Measurements from ENCODE around the gene TBC1D4. TPM values are rescaled to one million over a fixed set of nuclear protein-coding genes. Genes with fewer than 3 reads are reported as not detected.

The TBC1D4 gene
- total RNA-seq, 1 experiment from 2014 or later, result 5.5 TPM

DNA sequence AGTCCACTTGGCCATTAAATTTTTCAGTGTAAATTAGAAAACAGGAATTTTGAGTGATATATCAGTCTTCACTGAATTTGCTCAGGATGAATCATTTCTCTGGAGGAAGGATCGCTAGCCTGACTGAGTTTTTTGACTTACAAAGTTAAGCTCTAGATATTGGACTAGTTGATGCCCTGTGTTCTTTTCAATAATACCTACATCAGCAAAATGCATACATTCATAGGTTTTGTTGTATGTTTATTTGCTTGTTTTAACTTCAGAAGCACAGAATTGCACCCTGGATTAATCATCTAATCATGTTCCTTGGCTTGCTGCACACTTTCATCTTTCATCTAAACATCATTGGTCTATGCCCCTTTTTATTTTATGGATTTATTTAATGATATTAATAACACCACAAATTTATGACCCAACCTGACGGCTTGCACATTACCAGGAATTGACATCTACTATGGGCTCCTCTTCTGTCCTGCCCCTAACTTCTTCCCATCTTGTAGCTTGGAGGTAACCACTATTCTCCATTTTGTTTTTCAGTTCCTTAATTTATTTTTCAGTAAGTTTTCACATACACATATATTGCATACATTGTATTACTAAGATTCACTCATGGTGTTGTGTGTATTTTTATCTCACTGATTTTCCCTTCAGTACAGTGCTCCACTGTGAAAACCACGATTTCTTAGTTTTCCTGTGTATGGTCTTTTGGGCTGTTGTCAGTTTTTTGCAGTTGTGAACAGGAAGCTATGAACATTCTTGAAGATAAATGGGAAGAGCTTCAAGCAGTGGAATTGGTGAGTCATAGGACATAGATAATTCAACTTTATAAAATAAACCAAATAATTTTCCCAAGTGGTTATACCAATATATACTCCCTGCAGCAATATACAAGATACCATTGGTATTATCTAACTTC, 32.4 kb upstream of the TBC1D4 start:
- TF ChIP-seq, protein P1, sequence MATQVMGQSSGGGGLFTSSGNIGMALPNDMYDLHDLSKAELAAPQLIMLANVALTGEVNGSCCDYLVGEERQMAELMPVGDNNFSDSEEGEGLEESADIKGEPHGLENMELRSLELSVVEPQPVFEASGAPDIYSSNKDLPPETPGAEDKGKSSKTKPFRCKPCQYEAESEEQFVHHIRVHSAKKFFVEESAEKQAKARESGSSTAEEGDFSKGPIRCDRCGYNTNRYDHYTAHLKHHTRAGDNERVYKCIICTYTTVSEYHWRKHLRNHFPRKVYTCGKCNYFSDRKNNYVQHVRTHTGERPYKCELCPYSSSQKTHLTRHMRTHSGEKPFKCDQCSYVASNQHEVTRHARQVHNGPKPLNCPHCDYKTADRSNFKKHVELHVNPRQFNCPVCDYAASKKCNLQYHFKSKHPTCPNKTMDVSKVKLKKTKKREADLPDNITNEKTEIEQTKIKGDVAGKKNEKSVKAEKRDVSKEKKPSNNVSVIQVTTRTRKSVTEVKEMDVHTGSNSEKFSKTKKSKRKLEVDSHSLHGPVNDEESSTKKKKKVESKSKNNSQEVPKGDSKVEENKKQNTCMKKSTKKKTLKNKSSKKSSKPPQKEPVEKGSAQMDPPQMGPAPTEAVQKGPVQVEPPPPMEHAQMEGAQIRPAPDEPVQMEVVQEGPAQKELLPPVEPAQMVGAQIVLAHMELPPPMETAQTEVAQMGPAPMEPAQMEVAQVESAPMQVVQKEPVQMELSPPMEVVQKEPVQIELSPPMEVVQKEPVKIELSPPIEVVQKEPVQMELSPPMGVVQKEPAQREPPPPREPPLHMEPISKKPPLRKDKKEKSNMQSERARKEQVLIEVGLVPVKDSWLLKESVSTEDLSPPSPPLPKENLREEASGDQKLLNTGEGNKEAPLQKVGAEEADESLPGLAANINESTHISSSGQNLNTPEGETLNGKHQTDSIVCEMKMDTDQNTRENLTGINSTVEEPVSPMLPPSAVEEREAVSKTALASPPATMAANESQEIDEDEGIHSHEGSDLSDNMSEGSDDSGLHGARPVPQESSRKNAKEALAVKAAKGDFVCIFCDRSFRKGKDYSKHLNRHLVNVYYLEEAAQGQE (IDR thresholded peaks at IDR 0.05; ENCODE audit: insufficient read depth in 1 of 2, low read depth in 2 of 2, low read length in 1 of 2), result no peak
- no peak for TF ChIP-seq TCF7L2 (IDR thresholded peaks at IDR 0.05; ENCODE audit: low read depth, low read length)
- TF ChIP-seq CTCF (IDR thresholded peaks at IDR 0.05), result no peak
- no peak for TF ChIP-seq POLR2AphosphoS5 (IDR thresholded peaks at IDR 0.05; ENCODE audit: low read depth, low read length)
- no peak for TF ChIP-seq SIN3A (IDR thresholded peaks at IDR 0.05; ENCODE audit: borderline replicate concordance, insufficient read depth, low read depth, low read length)
- Histone ChIP-seq H3K9me3 (ENCODE audit: control insufficient read depth, insufficient read depth, low read depth, low read length) (no peaks in the 10 kb centered on the region), H3K4me1 (ENCODE audit: control insufficient read depth, insufficient read depth, low read length) (no peaks in the 10 kb centered on the region), H3K27ac (ENCODE audit: low read length) (no peak overlapping the region), H3K36me3 (ENCODE audit: control insufficient read depth, insufficient read depth, low read length) (no peaks in the 10 kb centered on the region), H3K27me3 (ENCODE audit: control insufficient read depth, insufficient read depth, low read length) (no peaks in the 10 kb centered on the region), H3K4me3 (ENCODE audit: low read depth in 2 of 2, low read length in 2 of 2) (no peak overlapping the region)
- DNase-seq (ENCODE audit: low read depth, low spot score), result no peak
- in situ Hi-C loops (cut with HindIII; ENCODE audit: low pct_unique_long_range_greater_than_20kb, low sequenced_read_pairs), result no loop called here
- ATAC-seq, result no peak
- ChIA-PET CTCF (no interaction called here), POLR2A (no interaction called here)
- intact Hi-C loops (cut with micrococcal nuclease; ENCODE audit: unreplicated experiment), result no loop called here
- no TSS peak for BruUV-seq (replicated peaks)

DNA sequence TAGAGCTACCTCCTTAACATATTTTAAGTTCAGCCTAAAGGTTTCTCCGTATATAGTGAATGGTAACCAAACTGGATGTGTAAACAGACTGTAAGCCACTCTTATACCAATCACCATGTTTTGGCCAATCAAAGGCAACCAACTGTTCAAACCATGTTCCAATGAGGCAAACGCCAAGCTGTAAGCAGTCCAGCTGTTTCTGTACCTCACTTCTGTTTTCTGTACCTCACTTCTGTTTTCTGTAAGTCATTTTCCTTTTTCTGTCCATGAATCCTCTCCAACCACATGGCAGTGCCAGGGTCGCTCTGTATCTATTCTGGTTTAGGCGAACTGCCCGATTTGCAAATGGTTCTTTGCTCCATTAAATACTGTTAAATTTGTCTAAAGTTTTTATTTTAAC, 31.3 kb upstream of the TBC1D4 start:
- no peaks in the 10 kb centered on the region for H3K27me3 ChIP-seq (ENCODE audit: control insufficient read depth, insufficient read depth, low read length)
- DNase-seq (ENCODE audit: low read depth, low spot score) (no peak), ATAC-seq (no peak)
- intact Hi-C loops (cut with micrococcal nuclease; ENCODE audit: unreplicated experiment) (no loop called here), in situ Hi-C loops (cut with HindIII; ENCODE audit: low pct_unique_long_range_greater_than_20kb, low sequenced_read_pairs) (no loop called here)
- H3K9me3 ChIP-seq (ENCODE audit: control insufficient read depth, insufficient read depth, low read depth, low read length), result no peaks in the 10 kb centered on the region
- ChIA-PET POLR2A (no interaction called here), CTCF (no interaction called here)
- no peaks in the 10 kb centered on the region for H3K36me3 ChIP-seq (ENCODE audit: control insufficient read depth, insufficient read depth, low read length)
- no peak overlapping the region for H3K27ac ChIP-seq (ENCODE audit: low read length)
- TF ChIP-seq POLR2AphosphoS5 (IDR thresholded peaks at IDR 0.05; ENCODE audit: low read depth, low read length) (no peak), TCF7L2 (IDR thresholded peaks at IDR 0.05; ENCODE audit: low read depth, low read length) (no peak), SIN3A (IDR thresholded peaks at IDR 0.05; ENCODE audit: borderline replicate concordance, insufficient read depth, low read depth, low read length) (no peak), CTCF (IDR thresholded peaks at IDR 0.05) (no peak)
- TF ChIP-seq, protein P1 (IDR thresholded peaks at IDR 0.05; ENCODE audit: insufficient read depth in 1 of 2, low read depth in 2 of 2, low read length in 1 of 2), result no peak
- H3K4me1 ChIP-seq (ENCODE audit: control insufficient read depth, insufficient read depth, low read length), result no peaks in the 10 kb centered on the region
- H3K4me3 ChIP-seq (ENCODE audit: low read depth in 2 of 2, low read length in 2 of 2), result no peak overlapping the region
- no TSS peak for BruUV-seq (replicated peaks)

Data from Panc1 (cell line).